SW 1271 (cell line): ENCODE data around the gene GABBR2.

Source experiments
- DNase-seq, 2 experiments: peaks; one replicate each; lab custom pipeline; 2025; lab: John Stamatoyannopoulos, UW

Gene GABBR2

GRCh38 chr9:98570055-98570454, 138.7 kb downstream of the GABBR2 start:
- DNase-seq: no peak

- DNase-seq: no peak
Observed at GRCh38 chr9:98569491-98569890, 139.2 kb downstream of the GABBR2 start.

- DNase-seq: no peak
Observed at GRCh38 chr9:98568909-98569469, 139.7 kb downstream of the GABBR2 start.

- DNase-seq: no peak
Observed at GRCh38 chr9:98568234-98568908, 140.4 kb downstream of the GABBR2 start.

- no peak for DNase-seq
Observed at GRCh38 chr9:98567540-98568233, 141.0 kb downstream of the GABBR2 start.

- DNase-seq: no peak
Observed at GRCh38 chr9:98565152-98566135, 143.3 kb downstream of the GABBR2 start.

GRCh38 chr9:98564714-98565113, 144.0 kb downstream of the GABBR2 start:
- DNase-seq: no peak

GRCh38 chr9:98563988-98564387, 144.7 kb downstream of the GABBR2 start:
- DNase-seq: no peak

GRCh38 chr9:98563212-98563907, 145.4 kb downstream of the GABBR2 start:
- no peak for DNase-seq

GRCh38 chr9:98559561-98559960, 149.2 kb downstream of the GABBR2 start:
- no peak for DNase-seq

GRCh38 chr9:98558575-98558974, 150.2 kb downstream of the GABBR2 start:
- no peak for DNase-seq

GRCh38 chr9:98556511-98556910, 152.2 kb downstream of the GABBR2 start:
- DNase-seq: no peak

GRCh38 chr9:98555651-98556465, 152.9 kb downstream of the GABBR2 start:
- DNase-seq: no peak

GRCh38 chr9:98554752-98555151, 154.0 kb downstream of the GABBR2 start:
- DNase-seq: no peak

- no peak for DNase-seq
Observed at GRCh38 chr9:98552331-98552730, 156.4 kb downstream of the GABBR2 start.

- DNase-seq: no peak
Observed at GRCh38 chr9:98551511-98552286, 157.0 kb downstream of the GABBR2 start.

- DNase-seq: no peak
Observed at GRCh38 chr9:98550206-98550820, 158.4 kb downstream of the GABBR2 start.

- no peak for DNase-seq
Observed at GRCh38 chr9:98549401-98549800, 159.3 kb downstream of the GABBR2 start.

GRCh38 chr9:98547606-98548005, 161.1 kb downstream of the GABBR2 start:
- no peak for DNase-seq
